Neutrophil (primary cell): Measurements from ENCODE around the gene ZNF574.

Source experiments
- H3K27ac ChIP-seq: fragments of 200-600 bp; sonication (generic); 2 replicates; pipeline ENCODE4 v1.5.1; 2016; ENCODE audit warnings: mild to moderate bottlenecking, moderate library complexity
- H3K27me3 ChIP-seq: fragments of 200-600 bp; sonication (generic); 2 replicates; pipeline ENCODE4 v1.6.0; 2016; ENCODE audit warnings: mild to moderate bottlenecking
- H3K36me3 ChIP-seq: fragments of 200-600 bp; sonication (generic); 2 replicates; pipeline ENCODE4 v1.5.1; 2017
- H3K4me1 ChIP-seq, 2 experiments: fragments of 200-600 bp in 1 of 2; sonication (generic) in 1 of 2; 1 replicate in 1 of 2; 2 replicates in 1 of 2; pipeline versions ENCODE4 v1.5.1 to v1.6.1; 2013 to 2016; ENCODE audit warnings: low read depth in 1 of 2, low read length in 1 of 2, mild to moderate bottlenecking in 1 of 2, moderate library complexity in 1 of 2; ENCODE audit not compliant: control insufficient read depth in 1 of 2, insufficient read depth in 1 of 2
- H3K4me3 ChIP-seq, 2 experiments: fragments of 200-600 bp in 1 of 2; sonication (generic) in 1 of 2; 1 replicate in 1 of 2; 2 replicates in 1 of 2; pipeline ENCODE4 v1.5.1; 2013 to 2016; ENCODE audit warnings: low read depth in 1 of 2, low read length in 1 of 2, mild to moderate bottlenecking in 1 of 2, moderate library complexity in 1 of 2
- H3K9me3 ChIP-seq: fragments of 200-600 bp; sonication (generic); 2 replicates; pipeline ENCODE4 v1.5.1; 2016
- CTCF ChIP-seq: fragments of 200-600 bp; sonication (generic); IDR thresholded peaks from 2 replicates; pipeline ENCODE4 v1.5.1; 2016; ENCODE audit warnings: antibody characterized with exemption

The ZNF574 gene

DNA sequence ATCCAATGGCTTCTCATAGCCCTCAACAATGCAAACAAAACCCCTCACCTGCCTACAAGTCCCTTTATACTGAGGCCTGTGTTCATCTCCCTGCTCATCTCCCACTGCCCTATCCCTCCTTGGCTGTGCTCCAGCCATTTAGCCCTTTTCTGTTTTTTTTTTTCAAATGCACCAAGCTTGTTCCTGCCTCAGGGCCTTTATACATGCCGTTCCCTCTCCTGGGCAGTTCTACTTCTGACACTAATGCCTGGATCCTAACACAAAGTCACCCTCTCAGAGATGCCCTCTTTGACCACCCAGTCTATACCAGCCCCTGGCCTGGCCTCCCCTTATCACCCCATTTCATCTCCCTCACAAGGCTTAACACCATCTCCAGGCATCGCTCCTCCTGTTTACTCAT lies 26.9 kb downstream of the ZNF574 start:
- Histone ChIP-seq H3K4me1 (no peaks in the 10 kb centered on the region), H3K9me3 (no peaks in the 10 kb centered on the region), H3K4me3 (no peak overlapping the region), H3K27ac (no peak overlapping the region), H3K27me3 (no peaks in the 10 kb centered on the region), H3K36me3 (no peaks in the 10 kb centered on the region)
- no peak for TF ChIP-seq CTCF

DNA sequence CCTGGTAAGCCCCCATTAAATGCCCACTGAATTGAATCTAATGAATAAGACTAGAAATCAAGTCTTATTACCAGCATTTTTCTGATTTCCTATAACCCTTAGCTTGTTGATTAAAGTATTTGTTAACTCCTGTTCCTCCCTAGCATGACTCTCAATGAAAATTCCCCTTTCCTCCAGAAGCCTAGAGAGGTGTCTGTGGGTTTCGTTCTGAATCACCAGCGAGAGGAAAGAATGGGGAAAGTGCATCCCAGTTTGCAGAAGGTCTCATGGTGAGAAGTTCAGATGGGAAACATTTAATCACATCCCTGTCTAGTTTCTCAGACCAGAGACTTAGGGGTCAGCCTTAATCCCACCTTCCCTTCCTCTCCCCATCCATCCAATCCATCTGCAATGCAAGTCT lies 29.4 kb downstream of the ZNF574 start:
- Histone ChIP-seq H3K4me3 (no peak overlapping the region), H3K27me3 (no peaks in the 10 kb centered on the region), H3K36me3 (no peaks in the 10 kb centered on the region), H3K27ac (no peak overlapping the region), H3K4me1 (peaks cover 0 to 3% of the 10 kb centered on the region in 2 experiments), H3K9me3 (no peaks in the 10 kb centered on the region)
- no peak for TF ChIP-seq CTCF

DNA sequence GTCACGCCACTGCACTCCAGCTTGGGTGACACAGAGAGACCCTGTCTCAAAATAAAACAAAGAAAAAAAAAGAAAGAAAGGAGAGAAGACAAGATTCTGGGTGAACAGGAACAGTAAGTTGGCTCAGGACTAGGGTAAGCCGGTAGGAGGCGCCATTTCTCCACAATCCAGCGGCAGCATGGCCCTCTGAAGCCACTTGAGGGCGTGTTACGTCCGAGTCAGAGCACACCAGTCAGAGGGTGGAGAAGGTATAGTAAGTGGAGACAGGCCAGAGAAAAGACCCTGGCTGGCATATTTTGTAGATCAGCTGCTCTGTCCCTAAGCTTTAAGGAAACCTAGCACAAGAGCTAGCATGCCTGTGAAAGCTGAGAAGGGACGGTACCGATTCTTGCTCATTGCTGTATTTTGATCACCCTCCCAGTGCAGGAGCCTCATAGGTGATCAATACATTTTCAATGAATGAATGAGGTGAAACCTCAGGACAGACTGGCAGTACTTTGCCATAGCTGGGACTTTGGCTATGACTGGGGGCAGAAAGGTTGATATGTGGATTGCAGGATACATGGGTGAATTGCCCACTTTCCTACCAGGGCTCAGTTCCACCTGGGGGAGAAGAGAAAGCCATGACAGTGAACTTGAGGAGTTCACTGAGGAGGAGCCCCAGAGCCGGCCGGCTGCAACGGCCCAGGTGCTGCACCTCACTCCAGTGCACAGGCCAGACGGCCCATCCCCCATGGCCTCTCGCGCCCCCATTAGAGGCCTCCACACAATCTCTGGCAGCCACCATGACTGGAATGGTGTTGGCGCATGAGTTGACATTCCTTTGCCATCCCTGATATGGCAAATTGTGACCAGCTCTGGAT lies 32.8 kb downstream of the ZNF574 start:
- H3K27me3 ChIP-seq: no peaks in the 10 kb centered on the region
- peak; percentile 84 for TF ChIP-seq CTCF
- H3K4me3 ChIP-seq: no peak overlapping the region
- no peaks in the 10 kb centered on the region for H3K36me3 ChIP-seq
- no peaks in the 10 kb centered on the region for H3K9me3 ChIP-seq
- H3K4me1 ChIP-seq: peaks cover 0 to 3% of the 10 kb centered on the region in 2 experiments
- no peak overlapping the region for H3K27ac ChIP-seq

DNA sequence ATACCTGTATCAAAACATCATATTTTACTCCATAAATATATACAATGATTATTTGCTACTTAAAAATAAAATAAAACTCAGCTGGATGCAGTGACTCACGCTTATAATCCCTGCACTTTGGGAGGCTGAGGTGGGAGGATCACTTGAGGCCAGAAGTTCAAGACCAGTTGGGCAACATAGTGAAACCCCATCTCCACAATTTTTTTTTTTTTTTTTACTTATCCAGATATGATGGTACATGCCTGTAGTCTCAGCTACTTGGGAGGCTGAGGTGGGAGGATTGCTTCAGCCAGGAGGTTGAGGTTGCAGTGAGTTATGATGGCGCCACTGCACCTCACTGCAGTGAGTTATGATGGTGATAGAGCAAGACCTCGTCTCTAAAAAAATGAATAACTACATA lies 33.9 kb downstream of the ZNF574 start:
- Histone ChIP-seq H3K36me3 (no peaks in the 10 kb centered on the region), H3K4me1 (peaks cover 0 to 3% of the 10 kb centered on the region in 2 experiments), H3K9me3 (no peaks in the 10 kb centered on the region), H3K27ac (no peak overlapping the region), H3K4me3 (no peak overlapping the region), H3K27me3 (no peaks in the 10 kb centered on the region)
- no peak for TF ChIP-seq CTCF

- Histone ChIP-seq H3K27me3 (no peaks in the 10 kb centered on the region), H3K4me3 (no peak overlapping the region), H3K27ac (no peak overlapping the region), H3K9me3 (no peaks in the 10 kb centered on the region), H3K4me1 (peaks cover 0 to 3% of the 10 kb centered on the region in 2 experiments), H3K36me3 (no peaks in the 10 kb centered on the region)
- no peak for TF ChIP-seq CTCF
These were observed 34.7 kb downstream of the ZNF574 start for GRCh38 chr19:42110658-42111057.
